ENCODE measurements around the gene CDC25B.

Gene CDC25B

GRCh38 chr20:3811467-3812258 is 15.6 kb downstream of the CDC25B start:
- Mint-ChIP-seq H3K27me3 (no peaks in the 10 kb centered on the region), H3K4me1 (ENCODE audit: low read depth in 2 of 2) (peaks cover 65 to 67% of the 10 kb centered on the region in 2 donors), H3K27ac (peak overlapping the region; percentile 99), H3K4me3 (peak overlapping the region; percentile 87 to 96), H3K9me3 (no peaks in the 10 kb centered on the region), H3K36me3 (ENCODE audit: insufficient read depth) (peaks cover 28% of the 10 kb centered on the region)
- DNase-seq = peak; percentile 88 to 91 (median 90)
- peak; percentile 84 for ATAC-seq (replicated peaks)

- Mint-ChIP-seq H3K27ac (peak overlapping the region; percentile 99), H3K27me3 (no peaks in the 10 kb centered on the region), H3K36me3 (ENCODE audit: insufficient read depth) (peaks cover 26% of the 10 kb centered on the region), H3K4me1 (ENCODE audit: low read depth in 2 of 2) (peaks cover 62 to 65% of the 10 kb centered on the region in 2 donors), H3K4me3 (peak overlapping the region; percentile 87 to 96), H3K9me3 (no peaks in the 10 kb centered on the region)
- ATAC-seq (replicated peaks) (no peak), DNase-seq (no peak)
Observed at GRCh38 chr20:3812259-3812681, 16.2 kb downstream of the CDC25B start.

- peak overlapping the region; percentile 87 to 96 for H3K4me3 Mint-ChIP-seq
- no peaks in the 10 kb centered on the region for H3K9me3 Mint-ChIP-seq
- peaks cover 61 to 66% of the 10 kb centered on the region in 2 donors for H3K4me1 Mint-ChIP-seq (ENCODE audit: low read depth in 2 of 2)
- H3K27ac Mint-ChIP-seq = peak overlapping the region; percentile 99
- ATAC-seq (replicated peaks) = no peak
- DNase-seq = no peak
- no peaks in the 10 kb centered on the region for H3K27me3 Mint-ChIP-seq
- H3K36me3 Mint-ChIP-seq (ENCODE audit: insufficient read depth) = peaks cover 26% of the 10 kb centered on the region
Observed at GRCh38 chr20:3812975-3813847, 17.1 kb downstream of the CDC25B start.

- H3K4me3 Mint-ChIP-seq = peak overlapping the region; percentile 87 to 96
- DNase-seq = peak in 2 of 3 experiments; percentile 23 to 24
- no peaks in the 10 kb centered on the region for H3K9me3 Mint-ChIP-seq
- H3K36me3 Mint-ChIP-seq (ENCODE audit: insufficient read depth) = peaks cover 27% of the 10 kb centered on the region
- no peaks in the 10 kb centered on the region for H3K27me3 Mint-ChIP-seq
- no peak for ATAC-seq (replicated peaks)
- peaks cover 69 to 70% of the 10 kb centered on the region in 2 donors for H3K4me1 Mint-ChIP-seq (ENCODE audit: low read depth in 2 of 2)
- H3K27ac Mint-ChIP-seq = peak overlapping the region; percentile 99
Observed at GRCh38 chr20:3813848-3814581, 17.9 kb downstream of the CDC25B start.

- DNase-seq (no peak), ATAC-seq (replicated peaks) (no peak)
- H3K4me3 Mint-ChIP-seq = peak overlapping the region; percentile 81 to 82
- peaks cover 29% of the 10 kb centered on the region for H3K36me3 Mint-ChIP-seq (ENCODE audit: insufficient read depth)
- peaks cover 72 to 78% of the 10 kb centered on the region in 2 donors for H3K4me1 Mint-ChIP-seq (ENCODE audit: low read depth in 2 of 2)
- no peaks in the 10 kb centered on the region for H3K27me3 Mint-ChIP-seq
- H3K9me3 Mint-ChIP-seq = no peaks in the 10 kb centered on the region
- peak overlapping the region; percentile 90 to 96 for H3K27ac Mint-ChIP-seq
Observed at GRCh38 chr20:3814928-3815495, 18.9 kb downstream of the CDC25B start.

GRCh38 chr20:3815703-3816315 is 19.7 kb downstream of the CDC25B start:
- peak; percentile 35 to 54 (median 44) for DNase-seq
- H3K36me3 Mint-ChIP-seq (ENCODE audit: insufficient read depth) = peaks cover 32% of the 10 kb centered on the region
- H3K27ac Mint-ChIP-seq = peak overlapping the region; percentile 90 to 96
- no peaks in the 10 kb centered on the region for H3K27me3 Mint-ChIP-seq
- peaks cover 64 to 75% of the 10 kb centered on the region in 2 donors for H3K4me1 Mint-ChIP-seq (ENCODE audit: low read depth in 2 of 2)
- peak overlapping the region; percentile 81 to 82 for H3K4me3 Mint-ChIP-seq
- no peaks in the 10 kb centered on the region for H3K9me3 Mint-ChIP-seq
- ATAC-seq (replicated peaks) = peak; percentile 18

- H3K9me3 Mint-ChIP-seq = no peaks in the 10 kb centered on the region
- no peak for ATAC-seq (replicated peaks)
- H3K27me3 Mint-ChIP-seq = no peaks in the 10 kb centered on the region
- H3K4me3 Mint-ChIP-seq = peak overlapping the region; percentile 88 to 91
- DNase-seq = no peak
- H3K4me1 Mint-ChIP-seq (ENCODE audit: low read depth in 2 of 2) = peaks cover 53 to 66% of the 10 kb centered on the region in 2 donors
- H3K36me3 Mint-ChIP-seq (ENCODE audit: insufficient read depth) = peaks cover 31% of the 10 kb centered on the region
- H3K27ac Mint-ChIP-seq = peak overlapping the region; percentile 90 to 98
Observed at GRCh38 chr20:3818155-3819151, 22.3 kb downstream of the CDC25B start.

GRCh38 chr20:3819411-3820047 is 23.4 kb downstream of the CDC25B start:
- peaks cover 49 to 59% of the 10 kb centered on the region in 2 donors for H3K4me1 Mint-ChIP-seq (ENCODE audit: low read depth in 2 of 2)

GRCh38 chr20:3820048-3820900 is 24.2 kb downstream of the CDC25B start, which contains the start of gene AP5S1:
AP5S1 (plus strand) TSS chr20:3820547; CDS start chr20:3822118, 1,571 bp downstream.
- Mint-ChIP-seq H3K27ac (peak within 1 kb of the TSS; percentile 98 to 99), H3K36me3 (ENCODE audit: insufficient read depth) (peaks cover 34% of the 10 kb centered on the region), H3K4me3 (peak within 1 kb of the TSS; percentile 88 to 91), H3K27me3 (no peaks in the 10 kb centered on the region), H3K4me1 (ENCODE audit: low read depth in 2 of 2) (peaks cover 43 to 57% of the 10 kb centered on the region in 2 donors), H3K9me3 (no peaks in the 10 kb centered on the region)
- DNase-seq (peak; percentile 89 to 93 (median 91)), ATAC-seq (replicated peaks) (peak; percentile 80)

More at GRCh38 chr20:3819411-3820047, 23.4 kb downstream of the CDC25B start:
- Mint-ChIP-seq H3K36me3 (ENCODE audit: insufficient read depth) (peaks cover 33% of the 10 kb centered on the region), H3K27ac (peak overlapping the region; percentile 98 to 99), H3K27me3 (no peaks in the 10 kb centered on the region), H3K9me3 (no peaks in the 10 kb centered on the region), H3K4me3 (peak overlapping the region; percentile 88 to 91)
- no peak for DNase-seq
- no peak for ATAC-seq (replicated peaks)

- no peaks in the 10 kb centered on the region for H3K27me3 Mint-ChIP-seq
- peak overlapping the region; percentile 88 to 91 for H3K4me3 Mint-ChIP-seq
- H3K4me1 Mint-ChIP-seq (ENCODE audit: low read depth in 2 of 2) = peaks cover 36 to 48% of the 10 kb centered on the region in 2 donors
- H3K9me3 Mint-ChIP-seq = no peaks in the 10 kb centered on the region
- ATAC-seq (replicated peaks) (no peak), DNase-seq (no peak)
- H3K36me3 Mint-ChIP-seq (ENCODE audit: insufficient read depth) = peaks cover 30% of the 10 kb centered on the region
- peak overlapping the region; percentile 98 to 99 for H3K27ac Mint-ChIP-seq
Observed at GRCh38 chr20:3820901-3821727, 25.0 kb downstream of the CDC25B start.
